GM23338 (cell line): ENCODE results near the gene C15orf40. TPM values are rescaled to one million over a fixed set of nuclear protein-coding genes. Genes with fewer than 3 reads are reported as not detected.

Source experiments
- ATAC-seq: fragments of 200-7000 bp; cut with Tn5 transposase; 3 replicates; pipeline ENCODE4 v1.9.1; 2020
- DNase-seq: peaks from one replicate; pipeline ENCODE4 v3.0.0-alpha.2; 2015; ENCODE audit warnings: low spot score
- H2AFZ ChIP-seq: fragments of 200-600 bp; sonication (generic); 2 replicates; pipeline ENCODE4 v1.8.0; 2016; ENCODE audit warnings: antibody characterized with exemption, mild to moderate bottlenecking, moderate library complexity
- H3F3A ChIP-seq: fragments of 200-600 bp; sonication (generic); replicated peaks from 2 replicates; pipeline ENCODE4 v1.8.0; 2017; ENCODE audit warnings: antibody characterized with exemption, mixed run types, low read depth
- H3K27ac ChIP-seq: fragments of 200-600 bp; sonication (generic); 2 replicates; pipeline ENCODE4 v1.6.1; 2016; ENCODE audit warnings: low read depth
- H3K27me3 ChIP-seq: fragments of 200-600 bp; sonication (generic); 2 replicates; pipeline ENCODE4 v1.8.0; 2016; ENCODE audit warnings: mild to moderate bottlenecking, mixed run types, moderate library complexity; ENCODE audit not compliant: insufficient read depth
- H3K36me3 ChIP-seq: fragments of 200-600 bp; sonication (generic); 2 replicates; pipeline ENCODE4 v1.8.0; 2016; ENCODE audit warnings: mild to moderate bottlenecking; ENCODE audit not compliant: insufficient read depth
- H3K4me1 ChIP-seq: fragments of 200-600 bp; sonication (generic); 2 replicates; pipeline ENCODE4 v1.8.0; 2016; ENCODE audit warnings: mild to moderate bottlenecking, moderate library complexity; ENCODE audit not compliant: insufficient read depth
- H3K4me2 ChIP-seq: fragments of 200-600 bp; sonication (generic); 2 replicates; pipeline ENCODE4 v1.7.1; 2017; ENCODE audit warnings: mixed run types
- H3K4me3 ChIP-seq: fragments of 200-600 bp; sonication (generic); 2 replicates; pipeline ENCODE4 v1.6.1; 2016; ENCODE audit warnings: mixed run types
- H3K79me2 ChIP-seq: fragments of 200-600 bp; sonication (generic); replicated peaks from 2 replicates; pipeline ENCODE4 v1.8.0; 2017; ENCODE audit warnings: mild to moderate bottlenecking; ENCODE audit not compliant: insufficient read depth
- H3K9me2 ChIP-seq: fragments of 200-600 bp; sonication (generic); 2 replicates; pipeline ENCODE4 v1.8.0; 2017; ENCODE audit not compliant: insufficient read depth
- H4K20me1 ChIP-seq: fragments of 200-600 bp; sonication (generic); replicated peaks from 2 replicates; pipeline ENCODE4 v1.8.0; 2017; ENCODE audit warnings: mild to moderate bottlenecking; ENCODE audit not compliant: insufficient read depth
- H3K27ac Mint-ChIP-seq: 2 replicates; pipeline ENCODE4 v1.8.0; 2020; ENCODE audit warnings: inconsistent platforms, mild to moderate bottlenecking, moderate library complexity, mixed read lengths
- H3K27me3 Mint-ChIP-seq: 3 replicates; pipeline ENCODE4 v1.8.0; 2022; ENCODE audit warnings: low read depth, mild to moderate bottlenecking, moderate library complexity, mixed read lengths, inconsistent platforms; ENCODE audit not compliant: insufficient read depth, poor library complexity
- H3K36me3 Mint-ChIP-seq: 3 replicates; pipeline ENCODE4 v1.8.0; 2021; ENCODE audit warnings: low read depth, mild to moderate bottlenecking, inconsistent platforms, moderate library complexity, mixed read lengths
- H3K4me1 Mint-ChIP-seq: 3 replicates; pipeline ENCODE4 v1.8.0; 2020; ENCODE audit warnings: mild to moderate bottlenecking, inconsistent platforms, mixed read lengths
- H3K4me3 Mint-ChIP-seq: 3 replicates; pipeline ENCODE4 v1.8.0; 2021; ENCODE audit warnings: moderate library complexity, mild to moderate bottlenecking, inconsistent platforms, mixed read lengths
- H3K9me3 Mint-ChIP-seq: 3 replicates; pipeline ENCODE4 v1.8.0; 2020; ENCODE audit warnings: moderate library complexity, mild to moderate bottlenecking, inconsistent platforms, mixed read lengths
- CREB1 ChIP-seq: fragments of 250-450 bp; sonication (Bioruptor Pico); IDR thresholded peaks from 2 replicates; pipeline ENCODE4 v1.5.0; 2020; ENCODE audit warnings: low read depth, mild to moderate bottlenecking, moderate library complexity
- CTCF ChIP-seq, 2 experiments: fragments of 200-600 bp in 1 of 2; sonication (generic) in 1 of 2; conservative IDR thresholded peaks; 2 replicates each; pipeline versions ENCODE4 v1.5.1 to v1.6.1; 2016 to 2017; ENCODE audit warnings: antibody characterized with exemption in 2 of 2, low read depth in 2 of 2, mild to moderate bottlenecking in 2 of 2, moderate library complexity in 1 of 2
- ETS1 ChIP-seq: IDR thresholded peaks from 2 replicates; pipeline ENCODE4 v1.6.1; 2016; ENCODE audit warnings: antibody characterized with exemption
- NANOG ChIP-seq: IDR thresholded peaks from 2 replicates; pipeline ENCODE4 v1.6.1; 2016; ENCODE audit warnings: antibody characterized with exemption, borderline replicate concordance
- REST ChIP-seq: IDR thresholded peaks from one replicate; pipeline ENCODE4 v1.6.1; 2018; ENCODE audit warnings: antibody characterized with exemption; ENCODE audit not compliant: unreplicated experiment
- STAT1 ChIP-seq: IDR thresholded peaks from one replicate; pipeline ENCODE4 v1.6.1; 2016; ENCODE audit warnings: antibody characterized with exemption; ENCODE audit not compliant: unreplicated experiment
- ZNF462 ChIP-seq: fragments of 250-450 bp; sonication (Bioruptor Pico); IDR thresholded peaks from 2 replicates; pipeline ENCODE4 v1.5.0; 2020; ENCODE audit warnings: mild to moderate bottlenecking, moderate library complexity
- polyA plus RNA-seq: library from polyadenylated mRNA; unstranded; fragments of >200 nt; fragmentation: Nextera tagmentation; extraction: Ambion mirVana; gene quantifications from 2 replicates; pipeline ENCODE4 v1.2.1, GENCODE V29; 2016
- total RNA-seq: library from RNA; depleted of rRNA; stranded (reverse); fragments of >200 nt; shearing (Covaris generic); gene quantifications from 2 replicates; pipeline ENCODE4 v1.2.3, GENCODE V29; 2014

Gene C15orf40
- total and polyA plus RNA-seq, 2 experiments from 2014 or later, result 7.3 to 26.3 TPM

GRCh38 chr15:82980981-82981380, 30.5 kb downstream of the C15orf40 start:
- Histone ChIP-seq H3K79me2 (no peaks in the 10 kb centered on the region), H3K9me2 (peaks cover 8% of the 10 kb centered on the region), H3K27me3 (peaks cover 11% of the 10 kb centered on the region), H3K4me2 (no peak overlapping the region), H3K4me1 (no peaks in the 10 kb centered on the region), H3K27ac (no peak overlapping the region), H3F3A (no peaks in the 10 kb centered on the region), H4K20me1 (0 out of 2 replicates have a peak, but pooled peaks cover 3% of the 10 kb centered on the region), H2AFZ (no peak overlapping the region), H3K36me3 (no peaks in the 10 kb centered on the region; the same call in 1 of the 2 replicates), H3K4me3 (no peak overlapping the region)
- Mint-ChIP-seq H3K4me3 (no peak overlapping the region), H3K36me3 (peaks cover 6% of the 10 kb centered on the region; the same call in 1 of the 3 replicates), H3K27me3 (peaks cover 8% of the 10 kb centered on the region), H3K4me1 (peaks cover 7% of the 10 kb centered on the region; the same call in 2 of the 3 replicates), H3K9me3 (peaks cover 9% of the 10 kb centered on the region; the same call in 1 of the 3 replicates), H3K27ac (no peak overlapping the region)
- DNase-seq (no peak), ATAC-seq (no peak)
- TF ChIP-seq CREB1 (CRISPR knock-in tag) (no peak), ETS1 (no peak), STAT1 (no peak), REST (no peak)

- no peaks in the 10 kb centered on the region; the same call in 1 of the 2 replicates for H3K36me3 ChIP-seq
- H3K9me2 ChIP-seq, result 0 out of 2 replicates have a peak, but pooled peaks cover under 1% of the 10 kb centered on the region
- H3F3A ChIP-seq, result no peaks in the 10 kb centered on the region
- H3K79me2 ChIP-seq, result no peaks in the 10 kb centered on the region
- H3K36me3 Mint-ChIP-seq, result no peaks in the 10 kb centered on the region
- H3K27ac Mint-ChIP-seq, result no peak overlapping the region
- peaks cover 2% of the 10 kb centered on the region for H3K27me3 ChIP-seq
- H3K4me2 ChIP-seq, result no peak overlapping the region
- H4K20me1 ChIP-seq, result 0 out of 2 replicates have a peak, but pooled peaks cover 3% of the 10 kb centered on the region
- no peaks in the 10 kb centered on the region for H3K4me1 ChIP-seq
- ATAC-seq, result no peak
- H3K27ac ChIP-seq, result no peak overlapping the region
- no peaks in the 10 kb centered on the region for H3K9me3 Mint-ChIP-seq
- H3K4me1 Mint-ChIP-seq, result no peaks in the 10 kb centered on the region
- no peak overlapping the region for H3K4me3 Mint-ChIP-seq
- H2AFZ ChIP-seq, result no peak overlapping the region
- H3K4me3 ChIP-seq, result no peak overlapping the region
- no peaks in the 10 kb centered on the region for H3K27me3 Mint-ChIP-seq
- no peak for DNase-seq
- TF ChIP-seq NANOG (no peak), CTCF (conservative IDR thresholded peaks at IDR 0.05; ENCODE audit: low read depth in 2 of 2) (no peak), ZNF462 (CRISPR knock-in tag) (no peak), ETS1 (no peak)
These were observed 31.7 kb downstream of the C15orf40 start for GRCh38 chr15:82979726-82980125.
